Liver (tissue), 9 donors: ENCODE results near the gene PTPN14. TPM values are rescaled to one million over a fixed set of nuclear protein-coding genes. Genes with fewer than 3 reads are reported as not detected.

ENCODE experiments used
- DNase-seq: peaks from one replicate; pipeline ENCODE4 v3.0.0-alpha.2; 2017; ENCODE audit warnings: low spot score
- H3K27ac ChIP-seq, 2 donors: one replicate each; pipeline ENCODE4 v1.7.0; 2013; ENCODE audit warnings: inconsistent platforms in 2 of 2, low read length in 2 of 2, control low read depth in 1 of 2, low read depth in 1 of 2, mild to moderate bottlenecking in 1 of 2
- H3K27me3 ChIP-seq, 4 donors: one replicate each; pipeline versions ENCODE4 v1.6.1 to v1.7.0; 2013; ENCODE audit warnings: low read length in 3 of 4, inconsistent platforms in 1 of 4, mild to moderate bottlenecking in 1 of 4, moderate library complexity in 1 of 4; ENCODE audit not compliant: control insufficient read depth in 4 of 4, insufficient read depth in 4 of 4
- H3K36me3 ChIP-seq, 4 donors: one replicate each; pipeline versions ENCODE4 v1.6.1 to v1.7.0; 2013; ENCODE audit warnings: low read length in 3 of 4, mild to moderate bottlenecking in 3 of 4, low read depth in 1 of 4, moderate library complexity in 1 of 4; ENCODE audit not compliant: control insufficient read depth in 4 of 4, insufficient read depth in 3 of 4
- H3K4me1 ChIP-seq, 4 donors: one replicate each; pipeline versions ENCODE4 v1.6.1 to v1.7.0; 2013; ENCODE audit warnings: low read length in 3 of 4, mild to moderate bottlenecking in 3 of 4, moderate library complexity in 1 of 4; ENCODE audit not compliant: control insufficient read depth in 4 of 4, insufficient read depth in 4 of 4
- H3K4me3 ChIP-seq, 3 donors: one replicate each; pipeline versions ENCODE4 v1.6.1 to v1.7.0; 2013; ENCODE audit warnings: low read length in 3 of 3, control low read depth in 1 of 3, low read depth in 1 of 3, mild to moderate bottlenecking in 1 of 3
- H3K9ac ChIP-seq, 2 donors: one replicate each; pipeline ENCODE4 v1.7.0; 2013; ENCODE audit warnings: low read length in 2 of 2, mild to moderate bottlenecking in 2 of 2, moderate library complexity in 2 of 2, control low read depth in 1 of 2, low read depth in 1 of 2
- H3K9me3 ChIP-seq, 4 donors: one replicate each; pipeline versions ENCODE4 v1.6.1 to v1.7.0; 2013; ENCODE audit warnings: low read length in 3 of 4; ENCODE audit not compliant: control insufficient read depth in 4 of 4
- ATF3 ChIP-seq: IDR thresholded peaks from 2 replicates; pipeline ENCODE4 v1.6.1; 2016; ENCODE audit warnings: antibody characterized with exemption
- EGR1 ChIP-seq, 2 donors: IDR thresholded peaks; 2 replicates each; pipeline ENCODE4 v1.6.1; 2016 to 2018; ENCODE audit warnings: antibody characterized with exemption in 2 of 2, low read depth in 2 of 2
- FOXA1 ChIP-seq: IDR thresholded peaks from 2 replicates; pipeline ENCODE4 v1.6.1; 2016; ENCODE audit warnings: antibody characterized with exemption
- FOXA2 ChIP-seq: IDR thresholded peaks from 2 replicates; pipeline ENCODE4 v1.6.1; 2016; ENCODE audit warnings: antibody characterized with exemption
- GABPA ChIP-seq, 2 donors: IDR thresholded peaks in 1 of 2; conservative IDR thresholded peaks in 1 of 2; 2 replicates each; pipeline ENCODE4 v1.6.1; 2016; ENCODE audit warnings: antibody characterized with exemption in 2 of 2, mild to moderate bottlenecking in 1 of 2, moderate library complexity in 1 of 2
- HNF4A ChIP-seq, 2 donors: conservative IDR thresholded peaks; 2 replicates each; pipeline ENCODE4 v1.6.1; 2016; ENCODE audit warnings: antibody characterized with exemption in 2 of 2, mild to moderate bottlenecking in 2 of 2
- JUND ChIP-seq, 2 donors: IDR thresholded peaks; 2 replicates each; pipeline ENCODE4 v1.6.1; 2016; ENCODE audit warnings: antibody characterized with exemption in 2 of 2
- NR2F2 ChIP-seq: IDR thresholded peaks from 2 replicates; pipeline ENCODE4 v1.6.1; 2016; ENCODE audit warnings: antibody characterized with exemption
- RAD21 ChIP-seq, 2 donors: IDR thresholded peaks; 2 replicates each; pipeline ENCODE4 v1.6.1; 2016; ENCODE audit warnings: antibody characterized with exemption in 2 of 2, mild to moderate bottlenecking in 2 of 2
- RXRA ChIP-seq, 2 donors: IDR thresholded peaks; 2 replicates each; pipeline ENCODE4 v1.6.1; 2017 to 2018; ENCODE audit warnings: antibody characterized with exemption in 2 of 2, mild to moderate bottlenecking in 1 of 2
- SP1 ChIP-seq: IDR thresholded peaks from 2 replicates; pipeline ENCODE4 v1.6.1; 2018; ENCODE audit warnings: antibody characterized with exemption, mild to moderate bottlenecking
- TAF1 ChIP-seq: conservative IDR thresholded peaks from 2 replicates; pipeline ENCODE4 v1.6.1; 2016; ENCODE audit warnings: antibody characterized with exemption, mild to moderate bottlenecking
- YY1 ChIP-seq: IDR thresholded peaks from 2 replicates; pipeline ENCODE4 v1.6.1; 2016; ENCODE audit warnings: antibody characterized with exemption, mild to moderate bottlenecking
- WGBS: extraction: QIAGEN DNeasy Blood & Tissue Kit; methylation state at CpG from one replicate; pipeline ENCODE4 v1.1.7; 2013; 5-methylcytosine and 5-hydroxymethylcytosine counted together
- polyA plus RNA-seq, 2 donors: library from polyadenylated mRNA; stranded (reverse) in 1 of 2; unstranded in 1 of 2; fragments of 200-250 nt in 1 of 2; fragments of >200 nt in 1 of 2; fragmentation: Nextera tagmentation in 1 of 2; extraction: Ambion mirVana in 1 of 2; gene quantifications; one replicate each; pipeline versions ENCODE4 v1.2.1 to v1.2.3, GENCODE V29; 2013 to 2015
- total RNA-seq, 2 donors: library from RNA; depleted of rRNA; stranded (reverse); fragments of >200 nt; gene quantifications; one replicate each; pipeline ENCODE4 v1.2.3, GENCODE V29; 2014
- TF ChIP-seq, protein P1 (sequence below): IDR thresholded peaks from 2 replicates; pipeline ENCODE4 v1.6.1; 2016; ENCODE audit warnings: antibody characterized with exemption
- TF ChIP-seq, protein P2 (sequence below): fragments of 150-350 bp; IDR thresholded peaks from 2 replicates; pipeline ENCODE4 v1.5.1; 2017; ENCODE audit warnings: improper control_type of control experiment, low read depth, low read length; ENCODE audit not compliant: missing input control
- donor health status: healthy.
- donor health status: healthy.
- donor health status: healthy.
- donor health status: healthy.
- donor health status: healthy.

Gene PTPN14
- total and polyA plus RNA-seq, 4 donors = 0.54 to 3.2 (median 1.5) TPM

GRCh38 chr1:214319938-214320337, 231.5 kb downstream of the PTPN14 start:
- Histone ChIP-seq H3K27me3 (no peaks in the 10 kb centered on the region), H3K4me3 (no peak overlapping the region), H3K27ac (no peak overlapping the region), H3K9ac (no peak overlapping the region), H3K9me3 (no peaks in the 10 kb centered on the region), H3K4me1 (peaks cover 0 to 16% (median 1%) of the 10 kb centered on the region in 4 donors), H3K36me3 (peaks cover 0 to 3% (median 1%) of the 10 kb centered on the region in 4 donors)
- DNase-seq = no peak
- WGBS = 80% methylated on average over 5 of the region's 5 CpGs
- TF ChIP-seq HNF4A (conservative IDR thresholded peaks at IDR 0.05) = no peak
- TF ChIP-seq GABPA (IDR thresholded peaks at IDR 0.05 in 1 of 2, conservative IDR thresholded peaks at IDR 0.05 in 1 of 2) = no peak
- TF ChIP-seq RAD21 (IDR thresholded peaks at IDR 0.05) = peak in 1 of 2 donors; percentile 20

GRCh38 chr1:214318956-214319736, 232.3 kb downstream of the PTPN14 start:
- Histone ChIP-seq H3K9me3 (no peaks in the 10 kb centered on the region), H3K4me3 (no peak overlapping the region), H3K36me3 (peaks cover 0 to 3% (median 1%) of the 10 kb centered on the region in 4 donors), H3K27me3 (no peaks in the 10 kb centered on the region), H3K27ac (no peak overlapping the region), H3K9ac (no peak overlapping the region), H3K4me1 (peaks cover 0 to 22% (median 1%) of the 10 kb centered on the region in 4 donors)
- DNase-seq = no peak
- TF ChIP-seq FOXA2 (no peak), JUND (IDR thresholded peaks at IDR 0.05) (no peak), NR2F2 (no peak), GABPA (IDR thresholded peaks at IDR 0.05 in 1 of 2, conservative IDR thresholded peaks at IDR 0.05 in 1 of 2) (no peak), FOXA1 (no peak), YY1 (no peak), RXRA (IDR thresholded peaks at IDR 0.05) (no peak), RAD21 (IDR thresholded peaks at IDR 0.05) (no peak), ATF3 (no peak), TAF1 (no peak), EGR1 (IDR thresholded peaks at IDR 0.05; ENCODE audit: low read depth in 2 of 2) (no peak), HNF4A (conservative IDR thresholded peaks at IDR 0.05) (no peak), SP1 (no peak)
- TF ChIP-seq, protein P1, sequence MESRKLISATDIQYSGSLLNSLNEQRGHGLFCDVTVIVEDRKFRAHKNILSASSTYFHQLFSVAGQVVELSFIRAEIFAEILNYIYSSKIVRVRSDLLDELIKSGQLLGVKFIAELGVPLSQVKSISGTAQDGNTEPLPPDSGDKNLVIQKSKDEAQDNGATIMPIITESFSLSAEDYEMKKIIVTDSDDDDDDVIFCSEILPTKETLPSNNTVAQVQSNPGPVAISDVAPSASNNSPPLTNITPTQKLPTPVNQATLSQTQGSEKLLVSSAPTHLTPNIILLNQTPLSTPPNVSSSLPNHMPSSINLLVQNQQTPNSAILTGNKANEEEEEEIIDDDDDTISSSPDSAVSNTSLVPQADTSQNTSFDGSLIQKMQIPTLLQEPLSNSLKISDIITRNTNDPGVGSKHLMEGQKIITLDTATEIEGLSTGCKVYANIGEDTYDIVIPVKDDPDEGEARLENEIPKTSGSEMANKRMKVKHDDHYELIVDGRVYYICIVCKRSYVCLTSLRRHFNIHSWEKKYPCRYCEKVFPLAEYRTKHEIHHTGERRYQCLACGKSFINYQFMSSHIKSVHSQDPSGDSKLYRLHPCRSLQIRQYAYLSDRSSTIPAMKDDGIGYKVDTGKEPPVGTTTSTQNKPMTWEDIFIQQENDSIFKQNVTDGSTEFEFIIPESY = no peak
- TF ChIP-seq, protein P2, sequence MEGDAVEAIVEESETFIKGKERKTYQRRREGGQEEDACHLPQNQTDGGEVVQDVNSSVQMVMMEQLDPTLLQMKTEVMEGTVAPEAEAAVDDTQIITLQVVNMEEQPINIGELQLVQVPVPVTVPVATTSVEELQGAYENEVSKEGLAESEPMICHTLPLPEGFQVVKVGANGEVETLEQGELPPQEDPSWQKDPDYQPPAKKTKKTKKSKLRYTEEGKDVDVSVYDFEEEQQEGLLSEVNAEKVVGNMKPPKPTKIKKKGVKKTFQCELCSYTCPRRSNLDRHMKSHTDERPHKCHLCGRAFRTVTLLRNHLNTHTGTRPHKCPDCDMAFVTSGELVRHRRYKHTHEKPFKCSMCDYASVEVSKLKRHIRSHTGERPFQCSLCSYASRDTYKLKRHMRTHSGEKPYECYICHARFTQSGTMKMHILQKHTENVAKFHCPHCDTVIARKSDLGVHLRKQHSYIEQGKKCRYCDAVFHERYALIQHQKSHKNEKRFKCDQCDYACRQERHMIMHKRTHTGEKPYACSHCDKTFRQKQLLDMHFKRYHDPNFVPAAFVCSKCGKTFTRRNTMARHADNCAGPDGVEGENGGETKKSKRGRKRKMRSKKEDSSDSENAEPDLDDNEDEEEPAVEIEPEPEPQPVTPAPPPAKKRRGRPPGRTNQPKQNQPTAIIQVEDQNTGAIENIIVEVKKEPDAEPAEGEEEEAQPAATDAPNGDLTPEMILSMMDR = no peak
- 78% methylated on average over 10 of the region's 10 CpGs for WGBS
